Tibial nerve (tissue), 4 donors: ENCODE results near the gene ADCY3.

ENCODE experiments used
- EP300 ChIP-seq, 2 donors: sonication (generic); formaldehyde crosslinking; IDR thresholded peaks; one replicate each; pipeline ENCODE4 v1.6.1; 2017; ENCODE audit warnings: antibody characterized with exemption in 2 of 2, mild to moderate bottlenecking in 1 of 2
- POLR2A ChIP-seq, 2 donors: fragments of 450-650 bp; IDR thresholded peaks; one replicate each; pipeline ENCODE4 v1.6.1; 2017; ENCODE audit warnings: antibody characterized with exemption in 2 of 2, mild to moderate bottlenecking in 2 of 2, moderate library complexity in 2 of 2
- TF ChIP-seq, protein P1 (sequence below), 5 experiments: fragments of 200-600 bp in 3 of 5; fragments of 450-650 bp in 2 of 5; sonication (generic) in 3 of 5; IDR thresholded peaks; one replicate each; pipeline ENCODE4 v1.5.1; 2016 to 2019; ENCODE audit warnings: antibody characterized with exemption in 5 of 5, mild to moderate bottlenecking in 3 of 5, moderate library complexity in 2 of 5

DNA sequence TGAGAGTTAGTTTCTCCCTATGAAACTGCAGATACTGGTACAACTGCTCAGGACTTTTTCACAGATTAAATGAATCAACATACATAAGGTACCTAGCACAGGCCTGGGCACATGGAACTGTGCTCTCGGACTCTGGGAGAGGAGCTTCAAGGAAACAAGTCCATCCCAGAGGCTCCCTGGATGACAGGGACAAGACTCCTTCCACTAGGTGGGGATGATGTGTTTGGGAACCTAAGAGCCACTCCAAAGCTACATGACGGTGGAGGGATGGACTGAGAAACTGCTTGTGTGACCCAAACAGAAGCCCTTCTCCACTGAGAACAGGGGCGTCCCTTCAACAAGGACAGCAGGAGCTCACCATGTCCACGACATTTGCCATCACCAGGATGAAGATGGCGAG lies 89.7 kb downstream of the ADCY3 start:
- TF ChIP-seq, protein P1, sequence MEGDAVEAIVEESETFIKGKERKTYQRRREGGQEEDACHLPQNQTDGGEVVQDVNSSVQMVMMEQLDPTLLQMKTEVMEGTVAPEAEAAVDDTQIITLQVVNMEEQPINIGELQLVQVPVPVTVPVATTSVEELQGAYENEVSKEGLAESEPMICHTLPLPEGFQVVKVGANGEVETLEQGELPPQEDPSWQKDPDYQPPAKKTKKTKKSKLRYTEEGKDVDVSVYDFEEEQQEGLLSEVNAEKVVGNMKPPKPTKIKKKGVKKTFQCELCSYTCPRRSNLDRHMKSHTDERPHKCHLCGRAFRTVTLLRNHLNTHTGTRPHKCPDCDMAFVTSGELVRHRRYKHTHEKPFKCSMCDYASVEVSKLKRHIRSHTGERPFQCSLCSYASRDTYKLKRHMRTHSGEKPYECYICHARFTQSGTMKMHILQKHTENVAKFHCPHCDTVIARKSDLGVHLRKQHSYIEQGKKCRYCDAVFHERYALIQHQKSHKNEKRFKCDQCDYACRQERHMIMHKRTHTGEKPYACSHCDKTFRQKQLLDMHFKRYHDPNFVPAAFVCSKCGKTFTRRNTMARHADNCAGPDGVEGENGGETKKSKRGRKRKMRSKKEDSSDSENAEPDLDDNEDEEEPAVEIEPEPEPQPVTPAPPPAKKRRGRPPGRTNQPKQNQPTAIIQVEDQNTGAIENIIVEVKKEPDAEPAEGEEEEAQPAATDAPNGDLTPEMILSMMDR (IDR thresholded peaks at IDR 0.05) = no peak
- TF ChIP-seq EP300 (IDR thresholded peaks at IDR 0.05) = no peak
- no peak for TF ChIP-seq POLR2A (IDR thresholded peaks at IDR 0.05)
